Measurements from ENCODE around the gene STK32B.

STK32B gene

GRCh38 chr4:5126857-5127256 is 75.6 kb downstream of the STK32B start:
- DNase-seq = no peak

DNA sequence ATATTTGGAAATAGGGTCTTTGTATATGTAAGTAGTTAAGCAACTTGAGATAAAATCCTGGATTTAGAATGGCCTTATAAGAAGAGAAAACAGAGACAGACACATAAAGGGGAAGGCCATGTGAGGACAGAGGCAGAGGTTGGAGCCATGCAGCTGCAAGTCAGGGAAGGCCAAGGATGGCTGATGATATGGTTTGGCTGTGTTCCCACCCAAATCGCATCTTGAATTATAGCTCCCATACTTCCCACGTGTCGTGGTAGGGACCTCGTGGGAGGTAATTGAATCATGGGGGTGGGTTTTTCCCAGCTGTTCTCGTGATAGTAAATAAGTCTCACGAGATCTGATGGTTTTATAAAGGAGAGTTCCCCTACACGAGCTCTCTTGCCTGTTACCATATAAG is 76.3 kb downstream of the STK32B start:
- DNase-seq = peak; percentile 28

GRCh38 chr4:5128569-5128968 is 77.3 kb downstream of the STK32B start:
- DNase-seq = no peak

- DNase-seq = no peak
Observed at GRCh38 chr4:5133201-5133600, 81.9 kb downstream of the STK32B start.

DNA sequence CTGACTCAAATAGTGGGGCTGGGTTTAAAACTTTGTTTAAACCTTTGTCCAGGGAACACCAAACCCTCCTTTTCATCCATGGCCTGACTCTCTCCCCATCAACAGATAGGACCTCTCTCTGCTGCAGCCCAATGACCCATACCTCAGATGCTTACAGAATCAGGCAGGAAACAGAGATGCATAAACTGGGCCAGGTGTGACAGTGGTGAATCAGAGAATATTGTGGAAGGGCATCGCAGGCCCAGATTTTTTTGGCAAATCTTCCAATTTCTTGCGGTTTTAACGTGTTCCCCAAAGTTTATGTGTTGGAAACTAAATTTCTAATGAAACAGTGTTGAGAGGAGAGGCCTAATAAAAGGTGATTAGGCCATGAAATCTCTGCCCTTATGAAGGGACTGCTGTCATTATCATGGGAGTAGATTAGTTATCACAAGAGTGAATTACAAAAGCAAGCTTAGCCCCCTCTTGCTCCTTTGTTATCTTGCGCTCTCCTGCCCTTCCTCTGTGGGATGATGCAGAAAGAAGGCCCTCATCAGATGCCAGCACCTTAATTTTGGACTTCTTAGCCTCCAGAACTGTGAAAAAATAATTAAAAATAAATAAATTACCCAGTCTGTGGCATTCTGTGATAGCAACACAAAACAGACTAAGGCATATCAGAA is 82.8 kb downstream of the STK32B start:
- no peak for DNase-seq

DNA sequence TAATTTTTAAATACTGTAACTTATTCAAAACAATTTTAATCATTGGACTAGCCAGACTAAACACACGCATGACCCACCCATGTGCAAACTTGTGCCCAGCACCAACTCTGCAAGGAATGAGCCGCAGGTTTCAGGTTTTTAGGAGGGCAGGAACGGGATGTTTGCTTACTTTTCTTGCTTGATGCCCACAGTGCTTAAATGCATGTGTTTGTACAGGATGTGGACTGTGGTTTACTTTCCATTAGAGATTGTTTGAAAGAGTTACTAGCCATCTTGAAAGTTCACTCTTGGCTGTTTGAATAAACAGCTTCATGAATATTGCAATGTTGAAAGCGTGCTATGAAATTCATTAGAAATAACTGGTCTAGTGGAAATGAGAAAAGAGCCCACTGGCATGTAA is 83.3 kb downstream of the STK32B start:
- DNase-seq = no peak

DNA sequence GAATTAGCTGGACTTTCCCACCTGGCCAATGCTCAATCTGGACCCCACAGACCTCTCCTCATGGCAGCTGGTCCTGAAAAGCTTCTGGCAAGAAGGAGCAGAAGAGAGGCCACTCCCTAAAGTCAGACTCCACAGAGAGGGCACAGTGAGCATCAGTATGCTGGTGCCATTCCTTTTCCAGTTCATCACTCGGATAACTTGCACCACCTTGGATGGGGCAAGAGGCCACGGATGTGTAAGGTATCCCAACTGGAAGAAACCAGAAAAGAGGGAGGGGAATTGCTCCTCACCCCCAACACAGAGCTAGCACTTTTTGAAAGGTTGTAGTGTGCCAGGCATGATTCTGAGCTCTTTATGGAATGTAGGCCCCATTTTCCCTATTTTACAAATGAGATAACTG is 85.9 kb downstream of the STK32B start:
- no peak for DNase-seq

DNA sequence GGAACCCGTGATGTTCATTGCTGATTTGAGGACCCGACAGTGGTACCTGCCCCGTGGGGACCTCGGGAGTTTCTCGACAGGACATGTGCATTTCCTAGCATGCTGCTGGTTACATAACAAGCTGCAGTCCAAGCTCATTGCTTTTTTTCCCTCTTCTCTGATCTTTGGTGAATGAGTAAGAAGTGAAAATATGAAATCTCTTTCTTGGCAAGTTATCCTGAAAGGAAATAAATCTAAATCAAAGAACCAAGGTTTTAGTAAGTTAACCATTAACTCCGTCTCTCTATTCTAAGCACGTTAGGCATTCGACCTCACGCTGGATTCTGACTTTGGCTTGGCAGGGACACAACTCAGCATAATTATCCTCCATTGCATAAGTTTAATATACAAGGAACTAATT is 86.6 kb downstream of the STK32B start:
- peak; percentile 48 for DNase-seq

DNA sequence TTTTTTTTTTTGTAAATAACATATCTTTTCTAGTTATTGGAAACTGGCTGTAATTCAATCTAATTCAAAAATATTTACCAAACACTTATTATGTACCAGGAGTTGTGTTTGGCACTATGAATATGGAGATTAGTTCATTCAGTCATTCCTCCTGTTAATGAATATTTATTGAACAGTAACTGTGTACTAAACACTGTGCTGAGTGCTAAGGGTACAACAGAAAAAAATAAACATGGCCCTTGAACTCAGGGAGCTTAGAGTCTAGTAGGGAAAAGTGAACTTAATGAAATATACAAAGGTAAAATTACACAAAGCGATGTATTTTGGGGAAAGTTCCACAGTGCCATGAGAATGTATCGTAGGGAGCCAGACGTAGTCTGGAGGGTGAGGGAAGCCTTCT is 87.1 kb downstream of the STK32B start:
- DNase-seq = no peak

DNA sequence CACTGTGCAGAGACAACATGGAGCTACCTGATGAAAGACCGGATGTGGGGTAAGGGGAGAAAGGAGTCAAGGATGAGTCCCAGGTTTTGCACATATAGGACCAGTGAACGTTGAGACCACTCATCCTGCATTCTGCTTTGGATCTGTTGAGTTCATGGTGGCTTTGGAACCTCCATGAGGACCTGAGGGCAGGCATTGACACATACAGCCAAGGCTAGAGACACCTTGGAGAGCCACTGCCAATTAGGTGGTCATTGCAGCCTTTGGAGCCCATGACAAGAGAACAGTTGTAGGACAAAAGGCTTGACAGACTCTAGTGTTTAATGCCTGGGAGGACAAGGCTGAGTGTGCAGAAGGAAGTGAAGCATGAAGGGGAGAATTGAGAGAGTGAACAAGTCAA is 87.9 kb downstream of the STK32B start:
- DNase-seq = no peak

DNA sequence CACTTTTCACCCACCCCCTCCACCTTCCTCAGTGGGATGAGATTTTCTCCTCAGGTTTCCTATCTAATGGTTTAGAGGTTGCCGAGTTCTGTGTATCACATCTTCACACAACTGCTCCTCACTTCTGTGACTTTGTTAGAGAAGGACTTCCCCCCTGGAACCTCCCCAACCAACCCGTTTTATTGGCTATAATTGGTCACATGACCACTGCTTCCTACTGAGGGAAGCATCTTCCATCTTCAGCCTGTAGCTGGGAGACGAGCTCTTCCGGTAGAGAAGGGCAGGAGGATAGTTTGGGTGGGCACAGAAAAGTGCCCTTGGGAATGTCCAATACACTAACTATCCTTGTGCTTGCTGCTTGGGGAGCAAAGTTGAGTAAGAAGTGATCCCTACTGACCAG is 90.5 kb downstream of the STK32B start:
- DNase-seq = no peak

GRCh38 chr4:5142726-5143125 is 91.4 kb downstream of the STK32B start:
- peak; percentile 32 for DNase-seq

DNA sequence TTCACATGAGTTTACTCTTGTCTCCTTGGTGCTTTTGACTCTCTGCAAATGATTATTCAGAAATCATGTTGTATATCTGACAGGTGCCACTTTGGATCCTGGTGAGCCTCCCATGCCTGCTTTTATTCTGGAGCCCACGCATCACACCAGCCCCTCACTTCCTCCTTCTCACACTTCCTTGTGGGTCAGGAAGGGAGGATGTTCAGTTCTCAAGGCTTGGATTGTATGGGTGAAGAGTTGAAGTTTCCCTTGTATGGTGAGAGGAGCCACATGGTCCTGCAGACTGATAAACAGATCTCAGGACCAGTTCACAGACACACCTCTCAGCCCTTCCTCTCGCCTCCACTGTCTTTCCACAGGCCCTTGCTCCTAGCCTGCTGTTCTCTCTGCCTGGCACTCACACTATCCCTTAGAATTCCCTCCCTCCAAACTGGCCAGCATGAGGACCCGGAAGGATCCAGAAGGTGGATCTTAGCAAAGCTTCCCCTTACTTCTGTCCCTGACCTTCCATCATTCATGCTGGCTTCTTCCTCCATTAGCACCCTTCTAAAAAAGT is 92.1 kb downstream of the STK32B start:
- no peak for DNase-seq

- no peak for DNase-seq
Observed at GRCh38 chr4:5143940-5144339, 92.7 kb downstream of the STK32B start.

DNA sequence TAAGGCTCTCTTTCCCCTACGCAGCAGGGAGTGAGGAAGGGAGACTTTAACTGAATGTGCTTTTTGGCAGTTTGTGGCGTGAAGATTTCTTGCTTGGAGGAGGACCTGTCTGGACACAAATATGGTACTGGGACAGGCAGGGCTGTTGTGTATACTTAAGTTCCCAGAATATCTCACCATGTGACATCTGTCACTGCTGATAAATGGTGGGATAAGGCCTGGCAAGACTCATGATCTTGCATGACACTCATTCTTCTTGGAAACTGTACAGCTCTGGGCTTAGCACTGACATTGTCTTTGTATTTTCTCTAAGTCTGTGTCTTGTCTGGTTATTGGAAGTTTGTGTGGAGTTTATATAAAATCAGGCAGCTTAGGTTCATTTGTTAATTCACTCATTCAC is 93.1 kb downstream of the STK32B start:
- DNase-seq = no peak

DNA sequence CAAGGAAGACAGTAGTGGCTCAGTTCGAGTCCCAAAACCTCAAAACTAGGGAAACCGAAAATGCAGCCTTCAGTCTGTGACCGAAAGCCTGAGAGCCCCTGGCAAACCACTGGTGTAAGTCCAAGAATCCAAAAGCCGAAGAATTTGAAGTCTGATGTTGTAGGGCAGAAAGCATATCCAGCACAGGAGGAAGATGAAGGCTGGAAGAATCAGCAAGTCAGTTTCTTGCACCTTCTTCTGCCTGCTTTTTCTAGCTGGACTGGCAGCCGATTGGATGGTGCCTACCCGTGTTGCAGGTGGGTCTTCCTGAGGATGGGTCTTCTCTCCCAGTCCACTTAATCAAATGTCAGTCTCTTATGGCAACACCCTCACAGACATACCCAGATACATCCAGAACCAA is 95.0 kb downstream of the STK32B start:
- DNase-seq = no peak

GRCh38 chr4:5152521-5152920 is 101.2 kb downstream of the STK32B start:
- DNase-seq = no peak

DNA sequence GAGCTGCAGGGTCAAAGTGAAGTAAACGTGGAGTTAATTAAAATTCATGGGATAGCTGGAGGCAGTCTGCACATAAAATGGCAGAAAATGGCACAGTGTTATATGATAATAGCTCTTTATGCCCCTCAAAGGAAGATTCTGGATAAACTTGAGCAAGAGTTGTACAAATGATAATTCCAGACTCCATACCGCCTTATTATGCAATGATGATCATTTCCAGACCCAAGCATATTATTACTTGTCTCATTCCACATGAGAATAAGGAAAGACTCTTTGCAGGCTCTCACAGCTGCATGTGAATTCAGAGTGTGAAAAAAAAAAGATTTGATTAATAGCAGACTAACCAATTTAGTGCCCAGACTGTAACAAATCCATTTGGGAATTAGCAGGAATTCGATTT is 105.4 kb downstream of the STK32B start:
- no peak for DNase-seq

DNA sequence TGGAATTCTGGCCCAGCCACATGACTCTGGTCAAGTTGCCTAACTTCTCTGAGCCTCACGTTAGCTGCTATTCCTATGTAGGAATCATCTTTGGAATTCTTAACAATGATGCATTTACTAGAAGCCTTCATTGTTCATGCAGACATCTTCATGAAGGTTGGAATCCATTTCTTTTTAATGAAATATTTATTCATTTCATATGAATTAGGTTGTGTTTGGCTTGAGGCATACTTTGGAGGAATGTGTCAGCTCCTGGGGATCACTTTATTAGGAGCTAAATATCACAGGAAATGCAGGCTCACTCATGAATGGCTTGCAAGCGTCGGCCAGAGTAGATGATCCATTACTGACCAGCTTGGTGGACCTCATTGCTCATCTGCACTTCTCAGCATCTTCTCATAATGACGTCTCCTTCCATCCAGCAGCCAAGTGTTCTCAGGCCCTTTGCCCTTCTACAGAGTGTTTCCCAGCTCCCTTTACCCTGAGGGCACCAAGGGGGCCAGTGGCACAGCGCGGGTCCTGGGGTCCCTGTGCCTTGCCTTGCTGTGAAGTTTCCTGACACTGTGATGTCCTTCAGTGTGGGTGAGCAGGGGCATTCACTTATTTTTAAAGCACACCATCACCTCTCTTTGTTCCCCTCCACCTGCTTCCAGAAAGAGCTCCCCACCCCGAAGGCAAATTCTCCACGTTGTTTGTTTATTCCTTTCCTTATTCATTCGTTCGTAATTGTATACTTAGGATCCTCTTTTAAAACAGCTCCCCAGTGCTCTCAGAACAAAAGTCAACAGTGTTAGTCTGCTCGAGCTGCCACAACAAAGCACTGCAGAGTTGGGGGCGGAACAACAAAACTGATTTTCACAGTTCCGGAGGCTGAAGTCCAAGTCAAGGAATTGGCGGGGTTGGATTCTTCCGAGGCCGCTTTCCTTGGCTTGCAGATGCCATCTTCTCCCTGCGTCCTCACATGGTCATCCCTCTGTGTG is 106.8 kb downstream of the STK32B start:
- DNase-seq = no peak

DNA sequence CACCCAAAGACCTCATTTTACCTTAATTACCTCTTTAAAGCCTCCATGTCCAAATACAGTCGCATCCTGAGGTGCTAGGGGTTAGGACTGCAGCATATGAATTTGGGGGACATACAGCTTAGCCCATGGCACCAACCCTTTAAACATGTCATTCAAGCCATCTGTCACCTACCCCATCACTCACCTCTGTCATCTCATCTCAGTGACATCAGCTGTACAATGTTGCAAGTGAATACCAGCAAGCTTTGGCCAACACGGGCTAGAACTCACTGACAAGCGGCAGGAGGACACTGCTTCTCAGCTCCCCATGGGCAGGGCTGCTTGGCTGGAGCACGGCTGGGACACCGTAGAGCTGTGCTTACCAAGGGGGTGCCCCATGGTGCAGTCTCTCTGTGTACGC is 107.5 kb downstream of the STK32B start:
- no peak for DNase-seq

DNA sequence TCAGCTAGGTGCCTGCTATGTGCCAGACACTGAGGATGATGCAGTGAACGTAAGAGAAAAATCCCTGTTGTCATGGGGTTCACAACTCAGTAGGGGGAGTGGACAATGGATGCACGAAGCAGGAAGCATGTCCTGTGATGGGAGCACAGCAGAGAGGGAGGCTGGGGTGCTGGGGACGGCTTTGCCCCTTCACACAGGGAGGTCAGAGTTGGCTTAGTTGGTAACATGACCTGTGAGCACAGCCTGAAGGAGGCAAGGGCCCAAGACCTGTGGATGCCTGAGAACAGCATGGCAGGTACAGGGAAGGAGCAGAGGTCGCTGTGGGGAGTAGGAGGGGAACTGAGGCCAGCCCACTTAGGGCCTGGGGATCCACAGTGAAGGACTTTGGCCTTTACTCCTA is 109.4 kb downstream of the STK32B start:
- no peak for DNase-seq

DNA sequence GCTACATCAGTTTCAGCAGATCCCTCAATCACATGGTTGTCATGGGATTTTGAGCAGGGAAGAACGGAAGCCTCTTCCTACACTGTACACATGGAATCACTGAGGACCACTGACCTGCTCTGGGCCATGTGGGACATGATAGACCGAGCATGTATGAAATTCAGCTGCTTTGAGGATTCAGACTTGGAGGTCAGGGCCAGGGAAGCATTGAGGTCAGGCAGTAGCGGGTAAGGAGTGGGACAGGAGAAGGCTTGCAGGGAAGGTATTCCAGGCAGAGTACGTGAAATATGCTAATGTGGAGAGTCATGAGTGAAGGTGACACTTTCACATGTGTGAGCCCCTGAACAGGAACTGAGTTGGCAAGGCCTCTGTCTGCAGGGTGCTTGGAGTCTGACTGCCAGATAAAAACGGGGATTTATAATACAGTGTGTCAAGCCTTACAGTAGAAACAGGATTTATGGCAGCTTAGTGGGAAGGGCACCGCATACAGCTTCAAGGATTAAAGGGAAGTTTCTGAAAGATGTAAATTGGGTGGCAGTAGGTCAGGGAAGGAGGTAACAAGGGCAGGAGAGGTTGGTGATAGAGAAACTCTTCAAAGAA is 111.7 kb downstream of the STK32B start:
- DNase-seq = no peak

- DNase-seq = no peak
Observed at GRCh38 chr4:5164221-5164912, 113.1 kb downstream of the STK32B start.

Measured in fibroblast of upper back skin (primary cell).